PC-3 (cell line): ENCODE results near the gene ITPR3. TPM values are rescaled to one million over a fixed set of nuclear protein-coding genes. Genes with fewer than 3 reads are reported as not detected.

ENCODE experiments used
- ATAC-seq: fragments of 200-7000 bp; cut with Tn5 transposase; 2 replicates; pipeline ENCODE4 v1.9.1; 2020; ENCODE audit warnings: mild to moderate bottlenecking, moderate library complexity
- BruUV-seq: library from RNA; stranded (reverse); fragments of 400-500 nt; replicated peaks from 2 replicates; lab custom pipeline; 2021; lab: Mats Ljungman, UMichigan
- CTCF ChIA-PET: fragments of 300-600 bp; sonication (Branson Sonifier 250); formaldehyde crosslinking; loops from one replicate; lab custom pipeline; 2022; ENCODE audit warnings: antibody characterized with exemption; lab: Charles Lee
- POLR2A ChIA-PET: fragments of 300-600 bp; sonication (Branson Sonifier 250); formaldehyde crosslinking; loops from one replicate; lab custom pipeline; 2022; ENCODE audit warnings: antibody characterized with exemption; ENCODE audit not compliant: unreplicated experiment; lab: Charles Lee
- DNase-seq: peaks from one replicate; pipeline ENCODE4 v3.0.0-alpha.2; 2015
- H2AFZ ChIP-seq: fragments of 300-600 bp; sonication (generic); 2 replicates; pipeline ENCODE4 v1.6.0; 2016; ENCODE audit warnings: antibody characterized with exemption, low read length
- H3F3A ChIP-seq: fragments of 300-600 bp; sonication (generic); one replicate; pipeline ENCODE4 v1.6.0; 2017; ENCODE audit warnings: antibody characterized with exemption, low read length, control low read depth, mild to moderate bottlenecking; ENCODE audit not compliant: unreplicated experiment
- H3K27ac ChIP-seq: fragments of 300-600 bp; sonication (generic); 2 replicates; pipeline ENCODE4 v1.5.1; 2016; ENCODE audit warnings: mild to moderate bottlenecking, low read length
- H3K27me3 ChIP-seq: fragments of 300-600 bp; sonication (generic); 2 replicates; pipeline ENCODE4 v1.6.1; 2016; ENCODE audit warnings: low read length, mixed read lengths
- H3K36me3 ChIP-seq: fragments of 300-600 bp; sonication (generic); 2 replicates; pipeline ENCODE4 v1.6.1; 2016; ENCODE audit warnings: low read depth, mixed run types, low read length, mixed read lengths
- H3K4me1 ChIP-seq: fragments of 300-600 bp; sonication (generic); 2 replicates; pipeline ENCODE4 v1.5.1; 2016; ENCODE audit warnings: low read length; ENCODE audit not compliant: insufficient read depth
- H3K4me2 ChIP-seq: fragments of 300-600 bp; sonication (generic); 2 replicates; pipeline ENCODE4 v1.6.0; 2016; ENCODE audit warnings: low read length
- H3K4me3 ChIP-seq: fragments of 300-600 bp; sonication (generic); 2 replicates; pipeline ENCODE4 v1.5.1; 2016; ENCODE audit warnings: mild to moderate bottlenecking, low read length, mixed read lengths
- H3K79me2 ChIP-seq: fragments of 300-600 bp; sonication (generic); 2 replicates; pipeline ENCODE4 v1.6.1; 2017; ENCODE audit warnings: low read length, mixed read lengths
- H3K9ac ChIP-seq: fragments of 300-600 bp; sonication (generic); 2 replicates; pipeline ENCODE4 v1.6.0; 2016; ENCODE audit warnings: mild to moderate bottlenecking, low read length
- H3K9me2 ChIP-seq: fragments of 300-600 bp; sonication (generic); replicated peaks from 2 replicates; pipeline ENCODE4 v1.6.1; 2016; ENCODE audit warnings: mixed run types, low read length, mixed read lengths
- H3K9me3 ChIP-seq: fragments of 300-600 bp; sonication (generic); 2 replicates; pipeline ENCODE4 v1.6.1; 2016; ENCODE audit warnings: low read length, mixed read lengths
- H4K20me1 ChIP-seq: fragments of 300-600 bp; sonication (generic); 2 replicates; pipeline ENCODE4 v1.6.1; 2016; ENCODE audit warnings: low read length, mixed read lengths
- CTCF ChIP-seq: fragments of 300-600 bp; sonication (generic); conservative IDR thresholded peaks from 2 replicates; pipeline ENCODE4 v1.5.1; 2017; ENCODE audit warnings: antibody characterized with exemption, low read depth, mild to moderate bottlenecking, low read length
- EZH2 ChIP-seq: fragments of 300-600 bp; sonication (generic); IDR thresholded peaks from one replicate; pipeline ENCODE4 v1.6.1; 2017; ENCODE audit warnings: antibody characterized with exemption, mild to moderate bottlenecking, low read length; ENCODE audit not compliant: unreplicated experiment
- EZH2phosphoT487 ChIP-seq: fragments of 300-600 bp; sonication (generic); IDR thresholded peaks from 2 replicates; pipeline ENCODE4 v1.6.1; 2018; ENCODE audit warnings: mild to moderate bottlenecking, antibody characterized with exemption, low read length, borderline replicate concordance
- intact Hi-C: fragments of 100-400 bp; cut with micrococcal nuclease; formaldehyde crosslinking; loops from 2 replicates; pipeline ENCODE4 v1.9.0; 2023
- total RNA-seq: library from RNA; depleted of rRNA; stranded (reverse); fragments of >200 nt; gene quantifications from 2 replicates; pipeline ENCODE4 v1.2.3, GENCODE V29; 2014

ITPR3 gene
- total RNA-seq, 1 experiment from 2014 or later, result 41.8 TPM

- no peaks in the 10 kb centered on the region for H3K9me2 ChIP-seq
- H3K4me2 ChIP-seq, result no peak overlapping the region
- no TSS peak for BruUV-seq
- H3K36me3 ChIP-seq, result peaks cover 9% of the 10 kb centered on the region; the same call in 1 of the 2 replicates
- intact Hi-C loops, result no loop called here
- no peak for ATAC-seq
- H3K4me1 ChIP-seq, result no peaks in the 10 kb centered on the region
- TF ChIP-seq CTCF (no peak), EZH2phosphoT487 (no peak), EZH2 (no peak)
- no peak overlapping the region for H3K4me3 ChIP-seq
- H4K20me1 ChIP-seq, result no peaks in the 10 kb centered on the region
- no peak for DNase-seq
- ChIA-PET POLR2A (no interaction called here), CTCF (interaction anchor here (0.6 kb wide), 1 partner anchor 69 kb away, joined by 3 read pairs; no protein-coding TSS in a partner anchor)
- H3K9ac ChIP-seq, result no peak overlapping the region
- no peak overlapping the region for H2AFZ ChIP-seq
- no peaks in the 10 kb centered on the region for H3K79me2 ChIP-seq
- H3K9me3 ChIP-seq, result no peaks in the 10 kb centered on the region
- no peaks in the 10 kb centered on the region for H3K27me3 ChIP-seq
- H3F3A ChIP-seq, result no peaks in the 10 kb centered on the region
- no peak overlapping the region for H3K27ac ChIP-seq
These were observed 38.0 kb downstream of the ITPR3 start for GRCh38 chr6:33658982-33659689.

- Histone ChIP-seq H3K27me3 (no peaks in the 10 kb centered on the region), H3K79me2 (no peaks in the 10 kb centered on the region), H3F3A (no peaks in the 10 kb centered on the region), H3K27ac (no peak overlapping the region), H3K4me3 (no peak overlapping the region), H3K4me2 (no peak overlapping the region), H3K9me2 (no peaks in the 10 kb centered on the region), H4K20me1 (no peaks in the 10 kb centered on the region), H2AFZ (no peak overlapping the region), H3K4me1 (no peaks in the 10 kb centered on the region), H3K9me3 (no peaks in the 10 kb centered on the region), H3K36me3 (peaks cover 9% of the 10 kb centered on the region; the same call in 1 of the 2 replicates), H3K9ac (no peak overlapping the region)
- no TSS peak for BruUV-seq
- ChIA-PET CTCF (no interaction called here), POLR2A (no interaction called here)
- TF ChIP-seq EZH2phosphoT487 (no peak), CTCF (no peak), EZH2 (no peak)
- no peak for DNase-seq
- no peak for ATAC-seq
- intact Hi-C loops, result no loop called here
These were observed 38.9 kb downstream of the ITPR3 start for GRCh38 chr6:33659986-33660385.
